Esophagus squamous epithelium (tissue), 4 donors: ENCODE data around the gene ANO10.

ENCODE experiments used
- CTCF ChIP-seq, 6 experiments: fragments of 450-650 bp in 4 of 6; fragments of 200-600 bp in 2 of 6; sonication (generic) in 2 of 6; IDR thresholded peaks; one replicate each; pipeline ENCODE4 v1.5.1; 2016 to 2019; ENCODE audit warnings: antibody characterized with exemption in 6 of 6, mild to moderate bottlenecking in 4 of 6, moderate library complexity in 4 of 6
- POLR2A ChIP-seq, 4 donors: fragments of 450-650 bp; IDR thresholded peaks; one replicate each; pipeline ENCODE4 v1.6.1; 2017; ENCODE audit warnings: antibody characterized with exemption in 4 of 4, mild to moderate bottlenecking in 4 of 4, moderate library complexity in 3 of 4

DNA sequence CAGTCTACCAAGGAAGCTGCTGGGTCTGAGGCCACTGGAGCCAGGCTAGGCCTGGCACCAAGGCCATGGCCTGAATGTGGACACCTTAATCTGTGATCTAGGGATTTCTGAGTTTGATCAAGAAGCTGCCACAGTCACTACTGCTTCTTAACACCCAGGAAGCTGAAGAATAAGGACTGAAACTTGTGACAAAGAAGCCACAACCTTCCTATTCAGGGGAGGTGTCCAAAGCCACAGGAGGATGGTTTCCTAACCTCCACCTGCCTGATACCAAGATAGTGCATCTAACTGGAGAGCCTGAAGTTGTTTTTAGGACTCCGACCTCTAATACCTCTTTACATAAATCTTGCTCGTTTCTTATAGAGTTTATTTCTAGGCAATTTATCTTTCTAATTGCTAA, 5.5 kb upstream of the ANO10 start:
- TF ChIP-seq POLR2A (IDR thresholded peaks at IDR 0.05) (no peak), CTCF (IDR thresholded peaks at IDR 0.05) (no peak)
